GM23338 (cell line): ENCODE results near the gene SPAG16. TPM values are rescaled to one million over a fixed set of nuclear protein-coding genes. Genes with fewer than 3 reads are reported as not detected.

ENCODE experiments used
- ATAC-seq: fragments of 200-7000 bp; cut with Tn5 transposase; 3 replicates; pipeline ENCODE4 v1.9.1; 2020
- DNase-seq: peaks from one replicate; pipeline ENCODE4 v3.0.0-alpha.2; 2015; ENCODE audit warnings: low spot score
- H2AFZ ChIP-seq: fragments of 200-600 bp; sonication (generic); 2 replicates; pipeline ENCODE4 v1.8.0; 2016; ENCODE audit warnings: antibody characterized with exemption, mild to moderate bottlenecking, moderate library complexity
- H3F3A ChIP-seq: fragments of 200-600 bp; sonication (generic); replicated peaks from 2 replicates; pipeline ENCODE4 v1.8.0; 2017; ENCODE audit warnings: antibody characterized with exemption, mixed run types, low read depth
- H3K27ac ChIP-seq: fragments of 200-600 bp; sonication (generic); 2 replicates; pipeline ENCODE4 v1.6.1; 2016; ENCODE audit warnings: low read depth
- H3K27me3 ChIP-seq: fragments of 200-600 bp; sonication (generic); 2 replicates; pipeline ENCODE4 v1.8.0; 2016; ENCODE audit warnings: mild to moderate bottlenecking, mixed run types, moderate library complexity; ENCODE audit not compliant: insufficient read depth
- H3K36me3 ChIP-seq: fragments of 200-600 bp; sonication (generic); 2 replicates; pipeline ENCODE4 v1.8.0; 2016; ENCODE audit warnings: mild to moderate bottlenecking; ENCODE audit not compliant: insufficient read depth
- H3K4me1 ChIP-seq: fragments of 200-600 bp; sonication (generic); 2 replicates; pipeline ENCODE4 v1.8.0; 2016; ENCODE audit warnings: mild to moderate bottlenecking, moderate library complexity; ENCODE audit not compliant: insufficient read depth
- H3K4me2 ChIP-seq: fragments of 200-600 bp; sonication (generic); 2 replicates; pipeline ENCODE4 v1.7.1; 2017; ENCODE audit warnings: mixed run types
- H3K4me3 ChIP-seq: fragments of 200-600 bp; sonication (generic); 2 replicates; pipeline ENCODE4 v1.6.1; 2016; ENCODE audit warnings: mixed run types
- H3K79me2 ChIP-seq: fragments of 200-600 bp; sonication (generic); replicated peaks from 2 replicates; pipeline ENCODE4 v1.8.0; 2017; ENCODE audit warnings: mild to moderate bottlenecking; ENCODE audit not compliant: insufficient read depth
- H3K9me2 ChIP-seq: fragments of 200-600 bp; sonication (generic); 2 replicates; pipeline ENCODE4 v1.8.0; 2017; ENCODE audit not compliant: insufficient read depth
- H4K20me1 ChIP-seq: fragments of 200-600 bp; sonication (generic); replicated peaks from 2 replicates; pipeline ENCODE4 v1.8.0; 2017; ENCODE audit warnings: mild to moderate bottlenecking; ENCODE audit not compliant: insufficient read depth
- H3K27ac Mint-ChIP-seq: 2 replicates; pipeline ENCODE4 v1.8.0; 2020; ENCODE audit warnings: inconsistent platforms, mild to moderate bottlenecking, moderate library complexity, mixed read lengths
- H3K27me3 Mint-ChIP-seq: 3 replicates; pipeline ENCODE4 v1.8.0; 2022; ENCODE audit warnings: low read depth, mild to moderate bottlenecking, moderate library complexity, mixed read lengths, inconsistent platforms; ENCODE audit not compliant: insufficient read depth, poor library complexity
- H3K36me3 Mint-ChIP-seq: 3 replicates; pipeline ENCODE4 v1.8.0; 2021; ENCODE audit warnings: low read depth, mild to moderate bottlenecking, inconsistent platforms, moderate library complexity, mixed read lengths
- H3K4me1 Mint-ChIP-seq: 3 replicates; pipeline ENCODE4 v1.8.0; 2020; ENCODE audit warnings: mild to moderate bottlenecking, inconsistent platforms, mixed read lengths
- H3K4me3 Mint-ChIP-seq: 3 replicates; pipeline ENCODE4 v1.8.0; 2021; ENCODE audit warnings: moderate library complexity, mild to moderate bottlenecking, inconsistent platforms, mixed read lengths
- H3K9me3 Mint-ChIP-seq: 3 replicates; pipeline ENCODE4 v1.8.0; 2020; ENCODE audit warnings: moderate library complexity, mild to moderate bottlenecking, inconsistent platforms, mixed read lengths
- CREB1 ChIP-seq: fragments of 250-450 bp; sonication (Bioruptor Pico); IDR thresholded peaks from 2 replicates; pipeline ENCODE4 v1.5.0; 2020; ENCODE audit warnings: low read depth, mild to moderate bottlenecking, moderate library complexity
- ETS1 ChIP-seq: IDR thresholded peaks from 2 replicates; pipeline ENCODE4 v1.6.1; 2016; ENCODE audit warnings: antibody characterized with exemption
- REST ChIP-seq: IDR thresholded peaks from one replicate; pipeline ENCODE4 v1.6.1; 2018; ENCODE audit warnings: antibody characterized with exemption; ENCODE audit not compliant: unreplicated experiment
- ZNF114 ChIP-seq: fragments of 250-450 bp; sonication (Bioruptor Pico); IDR thresholded peaks from 2 replicates; pipeline ENCODE4 v1.5.0; 2020; ENCODE audit warnings: mild to moderate bottlenecking, moderate library complexity
- ZNF331 ChIP-seq: fragments of 250-450 bp; sonication (Bioruptor Pico); IDR thresholded peaks from 2 replicates; pipeline ENCODE4 v1.5.0; 2020; ENCODE audit warnings: low read depth, mild to moderate bottlenecking, moderate library complexity
- ZNF462 ChIP-seq: fragments of 250-450 bp; sonication (Bioruptor Pico); IDR thresholded peaks from 2 replicates; pipeline ENCODE4 v1.5.0; 2020; ENCODE audit warnings: mild to moderate bottlenecking, moderate library complexity
- polyA plus RNA-seq: library from polyadenylated mRNA; unstranded; fragments of >200 nt; fragmentation: Nextera tagmentation; extraction: Ambion mirVana; gene quantifications from 2 replicates; pipeline ENCODE4 v1.2.1, GENCODE V29; 2016
- total RNA-seq: library from RNA; depleted of rRNA; stranded (reverse); fragments of >200 nt; shearing (Covaris generic); gene quantifications from 2 replicates; pipeline ENCODE4 v1.2.3, GENCODE V29; 2014

Gene SPAG16
- total and polyA plus RNA-seq, 2 experiments from 2014 or later, result 19.7 to 47.8 TPM

- TF ChIP-seq ZNF462 (CRISPR knock-in tag) (no peak), ZNF114 (no peak)
Observed at GRCh38 chr2:214127571-214127970, 843.3 kb downstream of the SPAG16 start (continued).

DNA sequence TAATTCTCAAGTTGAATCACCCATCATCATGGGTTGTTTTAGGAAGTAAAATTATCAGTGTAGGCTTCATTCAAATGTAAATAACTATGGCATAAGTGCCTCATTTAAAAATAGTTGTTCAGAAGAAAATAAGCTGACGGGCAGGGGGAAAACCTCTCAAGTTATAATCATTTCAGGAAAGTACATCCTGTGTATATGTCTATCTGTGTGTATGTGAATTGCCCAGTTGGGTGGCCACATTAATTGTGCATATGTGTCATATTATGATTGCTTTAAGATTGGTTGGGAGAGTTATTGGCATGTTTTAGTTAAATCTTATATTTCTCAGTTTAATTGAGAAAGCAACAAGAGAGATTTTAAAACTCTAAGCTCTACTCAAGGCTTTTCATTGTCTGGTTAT, 843.8 kb downstream of the SPAG16 start:
- Histone ChIP-seq H3K4me3 (peak overlapping the region; percentile 1; the same call in 1 of the 2 replicates), H3K4me1 (peaks cover 27% of the 10 kb centered on the region), H3K27me3 (no peaks in the 10 kb centered on the region), H2AFZ (no peak overlapping the region), H3F3A (no peaks in the 10 kb centered on the region), H3K36me3 (no peaks in the 10 kb centered on the region), H4K20me1 (no peaks in the 10 kb centered on the region), H3K27ac (peak overlapping the region; percentile 76), H3K9me2 (no peaks in the 10 kb centered on the region; the same call in 1 of the 2 replicates), H3K79me2 (no peaks in the 10 kb centered on the region), H3K4me2 (peak overlapping the region; percentile 7)
- peak overlapping the region; percentile 45; the same call in 1 of the 3 replicates for H3K4me3 Mint-ChIP-seq
- no peak for TF ChIP-seq ETS1
- no peak for TF ChIP-seq CREB1 (CRISPR knock-in tag)
- no peak for TF ChIP-seq ZNF331
- TF ChIP-seq REST, result no peak
- H3K4me1 Mint-ChIP-seq, result peaks cover 48% of the 10 kb centered on the region
- H3K27me3 Mint-ChIP-seq, result peaks cover 4% of the 10 kb centered on the region
- peaks cover 13% of the 10 kb centered on the region for H3K36me3 Mint-ChIP-seq
- DNase-seq, result no peak
- peak overlapping the region; percentile 96 for H3K27ac Mint-ChIP-seq
- no peak for ATAC-seq
- no peaks in the 10 kb centered on the region for H3K9me3 Mint-ChIP-seq
